HG03066 (cell line): ENCODE results near the gene F2RL2.
"Not testable (repeated sequence)": the region's sequence is repeated elsewhere in the genome, so short reads cannot be mapped to it uniquely, and the experiment has no call there.

ENCODE experiments used
- ATAC-seq: cut with Tn5 transposase; IDR thresholded peaks from one replicate; pipeline ENCODE4 v1.9.1; 2021; ENCODE audit warnings: low read depth; ENCODE audit not compliant: unreplicated experiment

The F2RL2 gene

GRCh38 chr5:76625087-76625815 lies 2.0 kb upstream of the F2RL2 start:
- no peak for ATAC-seq

- ATAC-seq, result no peak
Observed at GRCh38 chr5:76622076-76622475, 1.1 kb downstream of the F2RL2 start.

- ATAC-seq, result no peak
Observed at GRCh38 chr5:76620166-76620565, 3.0 kb downstream of the F2RL2 start.

- ATAC-seq, result no peak
Observed at GRCh38 chr5:76617675-76618074, 5.5 kb downstream of the F2RL2 start.

- ATAC-seq, result no peak
Observed at GRCh38 chr5:76617229-76617628, 6.0 kb downstream of the F2RL2 start.

GRCh38 chr5:76616206-76616605 lies 7.0 kb downstream of the F2RL2 start:
- no peak for ATAC-seq

GRCh38 chr5:76615759-76616158 lies 7.4 kb downstream of the F2RL2 start:
- no peak for ATAC-seq

GRCh38 chr5:76612942-76613341 lies 10.3 kb downstream of the F2RL2 start:
- no peak for ATAC-seq

GRCh38 chr5:76610196-76610595 lies 13.0 kb downstream of the F2RL2 start:
- ATAC-seq, result no peak

- ATAC-seq, result no peak
Observed at GRCh38 chr5:76608833-76609232, 14.4 kb downstream of the F2RL2 start.

GRCh38 chr5:76607353-76607871 lies 15.8 kb downstream of the F2RL2 start:
- ATAC-seq, result peak; percentile 55

- ATAC-seq, result no peak
Observed at GRCh38 chr5:76606701-76607100, 16.5 kb downstream of the F2RL2 start.

- ATAC-seq, result no peak
Observed at GRCh38 chr5:76604838-76605237, 18.4 kb downstream of the F2RL2 start.

GRCh38 chr5:76603991-76604390 lies 19.2 kb downstream of the F2RL2 start:
- ATAC-seq, result not testable (repeated sequence)

GRCh38 chr5:76602094-76602726 lies 21.0 kb downstream of the F2RL2 start:
- ATAC-seq, result no peak

- ATAC-seq, result no peak
Observed at GRCh38 chr5:76601470-76601869, 21.7 kb downstream of the F2RL2 start.

GRCh38 chr5:76600716-76601115 lies 22.5 kb downstream of the F2RL2 start:
- no peak for ATAC-seq

- ATAC-seq, result no peak
Observed at GRCh38 chr5:76598531-76598930, 24.7 kb downstream of the F2RL2 start.

- ATAC-seq, result no peak
Observed at GRCh38 chr5:76595755-76596481, 27.3 kb downstream of the F2RL2 start.

GRCh38 chr5:76594107-76594506 lies 29.1 kb downstream of the F2RL2 start:
- no peak for ATAC-seq

GRCh38 chr5:76592692-76593091 lies 30.5 kb downstream of the F2RL2 start:
- ATAC-seq, result no peak
